ENCODE measurements around the gene SYT1.

Gene SYT1

DNA sequence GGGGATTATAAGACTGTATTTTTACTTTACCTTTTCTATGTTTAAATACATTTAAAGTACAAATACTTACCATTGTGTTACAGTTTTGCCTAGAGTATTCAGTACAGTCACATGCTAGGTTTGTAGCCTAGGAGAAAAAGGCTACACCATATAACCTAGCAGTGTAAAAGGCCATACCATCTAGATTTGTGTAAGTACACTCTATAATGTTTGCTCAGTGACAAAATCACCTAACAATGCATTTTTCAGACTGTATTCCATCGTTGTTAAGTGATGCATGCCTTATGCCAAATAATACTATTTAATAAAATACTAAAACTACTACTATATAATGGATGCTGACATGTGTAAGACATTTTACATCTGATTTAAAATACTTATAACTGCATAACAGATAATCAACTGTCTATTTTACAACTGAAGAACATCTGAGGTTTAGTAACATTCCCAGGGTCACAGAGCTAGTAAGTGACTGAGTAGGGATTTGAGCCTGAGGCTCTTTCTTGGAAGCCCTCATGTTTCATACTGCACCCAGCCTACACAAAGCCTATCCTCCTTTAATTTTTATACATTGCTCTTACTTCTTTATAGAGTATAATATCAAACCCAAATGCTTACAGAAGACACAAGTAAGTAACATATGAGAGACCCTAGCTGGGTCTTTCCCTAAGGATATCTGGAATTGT is 296.8 kb downstream of the SYT1 start:
- TF ChIP-seq ZNF384 (IDR thresholded peaks at IDR 0.05): no peak
- TF ChIP-seq, protein P1, sequence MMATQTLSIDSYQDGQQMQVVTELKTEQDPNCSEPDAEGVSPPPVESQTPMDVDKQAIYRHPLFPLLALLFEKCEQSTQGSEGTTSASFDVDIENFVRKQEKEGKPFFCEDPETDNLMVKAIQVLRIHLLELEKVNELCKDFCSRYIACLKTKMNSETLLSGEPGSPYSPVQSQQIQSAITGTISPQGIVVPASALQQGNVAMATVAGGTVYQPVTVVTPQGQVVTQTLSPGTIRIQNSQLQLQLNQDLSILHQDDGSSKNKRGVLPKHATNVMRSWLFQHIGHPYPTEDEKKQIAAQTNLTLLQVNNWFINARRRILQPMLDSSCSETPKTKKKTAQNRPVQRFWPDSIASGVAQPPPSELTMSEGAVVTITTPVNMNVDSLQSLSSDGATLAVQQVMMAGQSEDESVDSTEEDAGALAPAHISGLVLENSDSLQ (IDR thresholded peaks at IDR 0.05): no peak
- no peak for TF ChIP-seq L3MBTL2 (conservative IDR thresholded peaks at IDR 0.05)
- no peak for TF ChIP-seq NFRKB (IDR thresholded peaks at IDR 0.05)
- no peak for TF ChIP-seq LEF1 (IDR thresholded peaks at IDR 0.05; ENCODE audit: borderline replicate concordance)
- TF ChIP-seq BHLHE40 (IDR thresholded peaks at IDR 0.05; ENCODE audit: borderline replicate concordance): no peak
- TF ChIP-seq FOXK2 (IDR thresholded peaks at IDR 0.05): no peak
- no peak for TF ChIP-seq FOXM1 (IDR thresholded peaks at IDR 0.05; ENCODE audit: borderline replicate concordance)
- no peak for TF ChIP-seq SP1 (IDR thresholded peaks at IDR 0.05)
- TF ChIP-seq SUZ12 (IDR thresholded peaks at IDR 0.05): no peak
- no peak for TF ChIP-seq ELF4 (IDR thresholded peaks at IDR 0.05)
- no peak for TF ChIP-seq FOXA1 (IDR thresholded peaks at IDR 0.05)
- TF ChIP-seq CTBP1 (IDR thresholded peaks at IDR 0.05; ENCODE audit: borderline replicate concordance): no peak
- no peak for TF ChIP-seq TARDBP (IDR thresholded peaks at IDR 0.05)
- no peak for DNase-seq (ENCODE audit: extremely low spot score)
- ChIA-PET POLR2A (no interaction called here), CTCF (no interaction called here)

DNA sequence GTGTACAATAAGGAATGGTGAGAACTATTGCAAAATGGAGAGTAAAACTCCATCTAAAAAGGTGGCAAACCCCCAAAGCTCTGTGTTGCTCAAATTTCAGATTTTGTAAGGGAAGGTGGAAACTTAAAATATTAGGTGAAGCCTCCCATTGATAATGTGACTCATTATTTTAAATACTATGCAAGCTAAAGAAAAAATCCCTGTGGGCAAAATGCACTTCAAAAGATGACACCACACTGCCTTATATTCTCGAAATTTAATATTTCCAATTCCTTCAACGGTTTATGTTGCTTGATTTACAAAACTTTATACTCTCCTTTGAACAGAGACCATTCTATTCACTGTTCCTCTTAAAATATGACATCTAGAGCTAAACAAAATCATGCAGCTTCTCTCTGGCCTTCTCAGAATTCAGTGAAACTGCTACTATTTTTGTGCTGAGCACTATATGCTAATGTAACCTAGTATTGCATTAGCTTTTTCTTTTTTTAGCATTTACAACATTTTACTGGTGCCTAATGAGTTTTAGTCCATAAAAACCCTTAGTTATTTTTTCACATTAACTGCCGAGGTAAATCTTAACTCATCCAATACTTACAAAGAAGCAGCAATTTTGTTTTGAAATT is 297.7 kb downstream of the SYT1 start:
- ChIA-PET CTCF (interaction anchor here (0.6 kb wide), 1 partner anchor 58 kb away, joined by 3 read pairs; no protein-coding TSS in a partner anchor), POLR2A (no interaction called here)
- DNase-seq (ENCODE audit: extremely low spot score): no peak
- TF ChIP-seq BHLHE40 (IDR thresholded peaks at IDR 0.05; ENCODE audit: borderline replicate concordance): no peak
- TF ChIP-seq FOXM1 (IDR thresholded peaks at IDR 0.05; ENCODE audit: borderline replicate concordance): no peak
- TF ChIP-seq HDGF (IDR thresholded peaks at IDR 0.05; ENCODE audit: borderline replicate concordance): no peak
- no peak for TF ChIP-seq FOXA1 (IDR thresholded peaks at IDR 0.05)
- TF ChIP-seq L3MBTL2 (conservative IDR thresholded peaks at IDR 0.05): no peak
- no peak for TF ChIP-seq ARNT (IDR thresholded peaks at IDR 0.05)
- no peak for TF ChIP-seq ELF4 (IDR thresholded peaks at IDR 0.05)
- TF ChIP-seq, protein P1 (IDR thresholded peaks at IDR 0.05): no peak
- no peak for TF ChIP-seq CTBP1 (IDR thresholded peaks at IDR 0.05; ENCODE audit: borderline replicate concordance)
- TF ChIP-seq LEF1 (IDR thresholded peaks at IDR 0.05; ENCODE audit: borderline replicate concordance): no peak
- TF ChIP-seq ZNF384 (IDR thresholded peaks at IDR 0.05): no peak
- TF ChIP-seq FOXK2 (IDR thresholded peaks at IDR 0.05): no peak
- no peak for TF ChIP-seq NFRKB (IDR thresholded peaks at IDR 0.05)
- no peak for TF ChIP-seq TARDBP (IDR thresholded peaks at IDR 0.05)
- TF ChIP-seq SUZ12 (IDR thresholded peaks at IDR 0.05): no peak
- no peak for TF ChIP-seq SP1 (IDR thresholded peaks at IDR 0.05)

DNA sequence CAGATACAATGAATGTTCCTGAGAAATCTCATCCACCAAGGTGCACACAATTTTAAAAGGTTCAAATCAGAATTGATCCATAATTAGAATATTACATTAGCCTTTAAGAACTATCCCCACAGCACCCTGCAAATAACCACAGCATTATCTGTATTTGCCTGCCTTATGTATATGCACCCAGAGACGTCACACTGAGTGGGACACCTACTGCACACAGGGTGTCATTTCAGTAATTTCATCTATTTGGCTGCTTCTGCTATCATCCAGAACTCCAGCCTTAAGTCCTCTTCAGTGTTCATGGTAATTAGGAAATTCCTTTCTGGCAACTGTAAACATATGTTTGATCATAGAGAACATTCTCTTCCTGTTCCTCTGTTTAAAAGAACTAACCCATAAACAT is 298.4 kb downstream of the SYT1 start:
- ChIA-PET CTCF (no interaction called here), POLR2A (no interaction called here)
- no peak for DNase-seq (ENCODE audit: extremely low spot score)
- TF ChIP-seq BHLHE40 (IDR thresholded peaks at IDR 0.05; ENCODE audit: borderline replicate concordance) (no peak), FOXA1 (IDR thresholded peaks at IDR 0.05) (no peak), HDGF (IDR thresholded peaks at IDR 0.05; ENCODE audit: borderline replicate concordance) (no peak), SP1 (IDR thresholded peaks at IDR 0.05) (no peak)

DNA sequence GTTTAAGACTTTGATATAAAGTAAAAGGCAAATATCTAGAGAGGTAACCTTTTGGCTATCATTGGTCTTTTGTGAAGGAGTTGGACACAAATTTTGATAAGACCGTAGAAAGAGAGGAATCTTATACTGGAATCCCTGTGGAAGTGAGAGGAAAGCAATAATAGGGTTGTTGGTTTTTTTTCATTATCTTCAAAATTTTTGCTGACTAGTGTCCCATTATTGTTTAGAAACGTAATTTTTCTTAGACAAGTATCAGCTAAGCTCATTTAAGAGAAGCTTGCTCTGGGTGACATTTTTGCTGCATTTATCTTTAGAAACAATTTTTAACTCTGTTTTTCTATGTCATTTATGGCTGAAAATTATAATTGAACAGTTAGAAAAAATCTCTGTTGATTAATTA is 300.3 kb downstream of the SYT1 start:
- TF ChIP-seq ARNT (IDR thresholded peaks at IDR 0.05) (no peak), SUZ12 (IDR thresholded peaks at IDR 0.05) (no peak), BHLHE40 (IDR thresholded peaks at IDR 0.05; ENCODE audit: borderline replicate concordance) (no peak), TARDBP (IDR thresholded peaks at IDR 0.05) (no peak), ZNF384 (IDR thresholded peaks at IDR 0.05) (no peak), FOXK2 (IDR thresholded peaks at IDR 0.05) (no peak), LEF1 (IDR thresholded peaks at IDR 0.05; ENCODE audit: borderline replicate concordance) (no peak), SP1 (IDR thresholded peaks at IDR 0.05) (no peak), CTBP1 (IDR thresholded peaks at IDR 0.05; ENCODE audit: borderline replicate concordance) (no peak), NFRKB (IDR thresholded peaks at IDR 0.05) (no peak), FOXA1 (IDR thresholded peaks at IDR 0.05) (no peak), FOXM1 (IDR thresholded peaks at IDR 0.05; ENCODE audit: borderline replicate concordance) (no peak), HDGF (IDR thresholded peaks at IDR 0.05; ENCODE audit: borderline replicate concordance) (no peak), ELF4 (IDR thresholded peaks at IDR 0.05) (no peak), L3MBTL2 (conservative IDR thresholded peaks at IDR 0.05) (no peak)
- TF ChIP-seq, protein P1 (IDR thresholded peaks at IDR 0.05): no peak
- no peak for DNase-seq (ENCODE audit: extremely low spot score)
- CTCF ChIA-PET: no interaction called here
- POLR2A ChIA-PET: no interaction called here

DNA sequence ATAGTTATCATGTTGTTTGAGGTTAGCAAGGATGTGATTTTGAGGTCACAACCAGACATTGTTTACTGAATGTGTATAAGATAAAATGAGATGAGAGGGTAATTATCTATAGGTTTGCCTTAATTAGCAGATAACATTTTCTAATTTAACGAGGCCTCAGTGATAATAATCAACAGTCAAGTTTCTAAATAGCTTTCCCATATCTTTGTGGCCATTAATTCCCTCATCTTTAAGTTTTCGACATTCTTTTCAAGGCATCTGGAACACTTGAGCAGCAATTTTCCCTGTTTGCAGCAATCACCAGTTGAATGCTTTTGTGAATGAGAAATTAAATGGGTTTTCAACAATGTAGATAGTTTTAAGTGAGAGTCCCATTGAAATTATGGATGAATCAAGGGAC is 304.1 kb downstream of the SYT1 start:
- POLR2A ChIA-PET: no interaction called here
- TF ChIP-seq BHLHE40 (IDR thresholded peaks at IDR 0.05; ENCODE audit: borderline replicate concordance) (no peak), FOXK2 (IDR thresholded peaks at IDR 0.05) (no peak), SUZ12 (IDR thresholded peaks at IDR 0.05) (no peak), LEF1 (IDR thresholded peaks at IDR 0.05; ENCODE audit: borderline replicate concordance) (no peak), NFRKB (IDR thresholded peaks at IDR 0.05) (no peak), CTBP1 (IDR thresholded peaks at IDR 0.05; ENCODE audit: borderline replicate concordance) (no peak), L3MBTL2 (conservative IDR thresholded peaks at IDR 0.05) (no peak), FOXA1 (IDR thresholded peaks at IDR 0.05) (no peak), FOXM1 (IDR thresholded peaks at IDR 0.05; ENCODE audit: borderline replicate concordance) (no peak), ELF4 (IDR thresholded peaks at IDR 0.05) (no peak), ZNF384 (IDR thresholded peaks at IDR 0.05) (no peak), TARDBP (IDR thresholded peaks at IDR 0.05) (no peak), HDGF (IDR thresholded peaks at IDR 0.05; ENCODE audit: borderline replicate concordance) (no peak)
- CTCF ChIA-PET: no interaction called here
- DNase-seq (ENCODE audit: extremely low spot score): no peak
